Body of pancreas (tissue), 4 donors: ENCODE results near the gene RCVRN.

Source experiments
- POLR2A ChIP-seq, 3 donors: fragments of 450-650 bp; IDR thresholded peaks; one replicate each; pipeline ENCODE4 v1.6.1; 2016; ENCODE audit warnings: antibody characterized with exemption in 3 of 3, mild to moderate bottlenecking in 2 of 3
- TF ChIP-seq, protein P1 (sequence below), 7 experiments: fragments of 450-650 bp in 4 of 7; fragments of 200-600 bp in 3 of 7; sonication (generic) in 3 of 7; IDR thresholded peaks; one replicate each; pipeline ENCODE4 v1.5.1; 2016 to 2019; ENCODE audit warnings: antibody characterized with exemption in 7 of 7

DNA sequence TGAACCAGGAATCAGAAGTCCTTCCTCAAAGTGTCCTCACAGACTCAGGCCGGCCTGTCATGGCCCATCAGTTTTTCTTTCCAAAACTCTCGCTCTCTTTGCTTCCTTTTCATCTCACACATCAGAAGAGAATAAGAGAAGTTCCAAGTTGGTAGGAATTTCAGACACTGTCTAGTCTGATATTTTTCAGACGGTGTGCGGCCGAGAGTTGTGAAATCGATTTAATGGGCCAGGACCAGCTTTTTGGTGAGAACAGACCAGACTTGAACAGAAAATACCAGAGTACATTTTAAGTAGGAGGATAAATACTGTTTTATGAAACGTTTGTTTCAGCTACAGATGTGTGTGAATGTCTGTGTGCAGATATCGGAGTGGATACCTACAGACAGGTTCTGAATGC lies 24.8 kb upstream of the RCVRN start:
- TF ChIP-seq, protein P1, sequence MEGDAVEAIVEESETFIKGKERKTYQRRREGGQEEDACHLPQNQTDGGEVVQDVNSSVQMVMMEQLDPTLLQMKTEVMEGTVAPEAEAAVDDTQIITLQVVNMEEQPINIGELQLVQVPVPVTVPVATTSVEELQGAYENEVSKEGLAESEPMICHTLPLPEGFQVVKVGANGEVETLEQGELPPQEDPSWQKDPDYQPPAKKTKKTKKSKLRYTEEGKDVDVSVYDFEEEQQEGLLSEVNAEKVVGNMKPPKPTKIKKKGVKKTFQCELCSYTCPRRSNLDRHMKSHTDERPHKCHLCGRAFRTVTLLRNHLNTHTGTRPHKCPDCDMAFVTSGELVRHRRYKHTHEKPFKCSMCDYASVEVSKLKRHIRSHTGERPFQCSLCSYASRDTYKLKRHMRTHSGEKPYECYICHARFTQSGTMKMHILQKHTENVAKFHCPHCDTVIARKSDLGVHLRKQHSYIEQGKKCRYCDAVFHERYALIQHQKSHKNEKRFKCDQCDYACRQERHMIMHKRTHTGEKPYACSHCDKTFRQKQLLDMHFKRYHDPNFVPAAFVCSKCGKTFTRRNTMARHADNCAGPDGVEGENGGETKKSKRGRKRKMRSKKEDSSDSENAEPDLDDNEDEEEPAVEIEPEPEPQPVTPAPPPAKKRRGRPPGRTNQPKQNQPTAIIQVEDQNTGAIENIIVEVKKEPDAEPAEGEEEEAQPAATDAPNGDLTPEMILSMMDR (IDR thresholded peaks at IDR 0.05), result no peak
- TF ChIP-seq POLR2A (IDR thresholded peaks at IDR 0.05), result no peak
